BLaER1 (cell line): ENCODE results near the gene ATP8A1.

ENCODE experiments used
- H3K27ac ChIP-seq: shearing (Covaris generic); formaldehyde crosslinking; 2 replicates; pipeline ENCODE4 v1.8.1; 2022
- H3K27me3 ChIP-seq: shearing (Covaris generic); formaldehyde crosslinking; 2 replicates; pipeline ENCODE4 v1.8.1; 2022
- H3K36me3 ChIP-seq: shearing (Covaris generic); formaldehyde crosslinking; 2 replicates; pipeline ENCODE4 v1.8.1; 2022
- H3K4me1 ChIP-seq: shearing (Covaris generic); formaldehyde crosslinking; 2 replicates; pipeline ENCODE4 v1.8.1; 2022
- H3K4me2 ChIP-seq: shearing (Covaris generic); formaldehyde crosslinking; 2 replicates; pipeline ENCODE4 v1.8.1; 2022
- H3K4me3 ChIP-seq: shearing (Covaris generic); formaldehyde crosslinking; 2 replicates; pipeline ENCODE4 v1.8.1; 2022
- H3K9ac ChIP-seq: shearing (Covaris generic); formaldehyde crosslinking; 2 replicates; pipeline ENCODE4 v1.8.1; 2022
- H3K9me3 ChIP-seq: shearing (Covaris generic); formaldehyde crosslinking; 2 replicates; pipeline ENCODE4 v1.8.1; 2022
- H4K20me1 ChIP-seq: shearing (Covaris generic); formaldehyde crosslinking; 2 replicates; pipeline ENCODE4 v1.8.1; 2022
- Cebpa-rat ChIP-seq: shearing (Covaris generic); IDR thresholded peaks from 2 replicates; pipeline ENCODE4 v1.8.1; 2022

The ATP8A1 gene

DNA sequence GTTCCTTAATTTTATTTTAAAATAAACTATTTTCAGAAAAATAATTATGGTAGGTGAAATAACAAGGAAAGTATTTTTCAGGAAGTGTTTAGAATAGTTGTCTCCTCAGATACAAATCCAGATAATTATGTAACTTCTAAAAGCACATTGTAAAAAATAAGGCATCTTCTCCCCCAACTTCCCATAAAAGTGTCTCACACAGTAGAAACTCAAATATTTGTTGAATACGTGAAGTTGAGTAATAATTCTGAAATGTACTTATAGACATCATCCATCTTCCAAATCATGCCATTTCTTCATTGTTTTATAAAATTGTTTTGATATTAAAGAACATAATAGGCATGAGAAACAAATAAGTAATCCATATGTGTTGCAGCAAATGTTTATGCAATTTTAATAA is 241.6 kb downstream of the ATP8A1 start:
- Histone ChIP-seq H3K4me1 (no peaks in the 10 kb centered on the region), H3K9me3 (no peaks in the 10 kb centered on the region), H3K4me2 (no peak overlapping the region), H3K36me3 (peaks cover 53% of the 10 kb centered on the region), H3K27ac (no peak overlapping the region), H3K27me3 (no peaks in the 10 kb centered on the region), H4K20me1 (no peaks in the 10 kb centered on the region), H3K9ac (no peak overlapping the region), H3K4me3 (no peak overlapping the region)
- TF ChIP-seq Cebpa-rat = no peak

DNA sequence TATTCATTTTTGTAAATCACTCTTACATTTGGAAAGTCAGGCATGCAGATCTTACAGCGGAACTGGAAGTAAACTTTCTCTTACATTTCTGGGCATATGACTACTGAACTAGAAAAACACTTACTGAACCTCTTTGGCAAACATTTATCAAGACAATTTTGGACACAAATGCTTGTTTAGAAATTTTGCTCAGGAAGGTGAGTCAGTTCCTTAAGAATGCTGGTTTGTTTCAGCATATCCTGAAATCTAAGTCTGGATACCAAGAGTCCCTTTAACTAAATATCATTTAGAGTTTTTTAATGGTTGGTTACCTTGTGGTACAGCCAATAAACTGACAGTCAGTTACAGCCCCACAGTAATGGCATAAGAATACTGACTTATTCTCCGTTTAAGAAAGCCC is 244.7 kb downstream of the ATP8A1 start:
- Histone ChIP-seq H3K27ac (no peak overlapping the region), H3K4me3 (no peak overlapping the region), H3K4me2 (no peak overlapping the region), H3K9ac (no peak overlapping the region), H3K9me3 (no peaks in the 10 kb centered on the region), H3K4me1 (no peaks in the 10 kb centered on the region), H3K36me3 (peaks cover 30% of the 10 kb centered on the region), H3K27me3 (no peaks in the 10 kb centered on the region), H4K20me1 (no peaks in the 10 kb centered on the region)
- no peak for TF ChIP-seq Cebpa-rat

DNA sequence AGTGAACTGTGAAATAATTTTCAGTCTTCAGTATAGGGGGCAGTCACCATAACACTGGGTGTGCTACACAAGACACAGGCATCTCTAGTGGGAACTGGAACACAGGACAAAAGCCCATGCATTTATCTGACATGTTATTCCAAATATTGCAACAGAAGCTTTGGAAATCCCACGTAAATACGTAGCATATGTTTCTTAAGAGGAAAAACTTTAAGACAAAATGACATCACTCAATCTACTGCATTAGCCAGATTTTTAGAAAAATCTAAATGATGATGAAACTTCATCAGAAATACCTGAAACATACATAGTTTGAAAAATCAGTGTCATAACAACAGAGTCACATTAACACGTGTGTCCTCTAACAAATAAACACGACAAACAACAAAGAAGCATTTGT is 245.1 kb downstream of the ATP8A1 start:
- no peak overlapping the region for H3K9ac ChIP-seq
- H3K27ac ChIP-seq = no peak overlapping the region
- H3K36me3 ChIP-seq = peaks cover 30% of the 10 kb centered on the region
- H3K9me3 ChIP-seq = no peaks in the 10 kb centered on the region
- TF ChIP-seq Cebpa-rat = no peak
- H3K4me2 ChIP-seq = no peak overlapping the region
- no peaks in the 10 kb centered on the region for H3K4me1 ChIP-seq
- H3K27me3 ChIP-seq = no peaks in the 10 kb centered on the region
- H4K20me1 ChIP-seq = no peaks in the 10 kb centered on the region
- H3K4me3 ChIP-seq = no peak overlapping the region

DNA sequence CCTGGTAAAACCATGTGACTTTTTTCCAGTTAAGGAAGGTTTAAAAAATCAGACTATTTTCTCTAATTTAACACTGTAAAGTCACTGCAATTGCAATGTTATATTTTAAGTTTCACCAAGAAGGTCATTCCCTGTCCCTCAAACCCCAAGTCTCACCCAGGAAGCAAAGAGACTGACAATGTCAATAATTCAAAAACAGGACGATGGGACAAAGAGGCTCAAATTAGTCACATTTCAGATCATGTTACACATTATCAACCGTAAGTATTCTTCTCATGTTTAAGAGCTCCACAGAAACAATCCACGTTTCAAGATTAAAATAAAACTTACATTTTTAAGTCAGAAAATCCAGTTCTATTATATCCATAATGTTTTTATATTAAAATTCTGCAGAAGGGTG is 246.5 kb downstream of the ATP8A1 start:
- Histone ChIP-seq H3K36me3 (peaks cover 36% of the 10 kb centered on the region), H3K4me2 (no peak overlapping the region), H4K20me1 (no peaks in the 10 kb centered on the region), H3K9me3 (no peaks in the 10 kb centered on the region), H3K27me3 (no peaks in the 10 kb centered on the region), H3K9ac (no peak overlapping the region), H3K4me1 (no peaks in the 10 kb centered on the region), H3K4me3 (no peak overlapping the region), H3K27ac (no peak overlapping the region)
- TF ChIP-seq Cebpa-rat = no peak

DNA sequence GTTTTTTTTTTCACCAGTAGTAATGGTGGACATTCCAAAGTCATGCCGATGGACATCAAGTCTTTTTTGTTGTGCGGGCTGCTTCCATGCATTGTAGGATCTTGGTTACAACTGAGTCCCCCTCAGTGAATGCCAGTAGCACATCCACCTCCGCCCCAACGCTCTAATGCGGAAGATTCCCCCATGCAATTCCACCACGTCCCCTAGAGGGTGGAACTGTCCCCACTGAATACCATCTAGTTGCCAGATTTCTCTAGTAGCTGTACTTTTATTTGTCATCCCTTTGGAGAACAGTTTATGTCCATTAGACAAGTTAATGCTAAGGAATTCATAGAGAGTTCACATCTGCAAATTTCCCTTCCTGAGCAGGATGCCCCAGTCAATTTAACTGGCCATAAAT is 252.9 kb downstream of the ATP8A1 start:
- Histone ChIP-seq H3K4me2 (no peak overlapping the region), H3K9me3 (no peaks in the 10 kb centered on the region), H3K27ac (no peak overlapping the region), H3K27me3 (peaks cover 26% of the 10 kb centered on the region), H4K20me1 (peaks cover 24% of the 10 kb centered on the region), H3K36me3 (0 out of 2 replicates have a peak, but pooled peaks cover 6% of the 10 kb centered on the region), H3K9ac (no peak overlapping the region), H3K4me3 (no peak overlapping the region), H3K4me1 (no peaks in the 10 kb centered on the region)
- no peak for TF ChIP-seq Cebpa-rat

DNA sequence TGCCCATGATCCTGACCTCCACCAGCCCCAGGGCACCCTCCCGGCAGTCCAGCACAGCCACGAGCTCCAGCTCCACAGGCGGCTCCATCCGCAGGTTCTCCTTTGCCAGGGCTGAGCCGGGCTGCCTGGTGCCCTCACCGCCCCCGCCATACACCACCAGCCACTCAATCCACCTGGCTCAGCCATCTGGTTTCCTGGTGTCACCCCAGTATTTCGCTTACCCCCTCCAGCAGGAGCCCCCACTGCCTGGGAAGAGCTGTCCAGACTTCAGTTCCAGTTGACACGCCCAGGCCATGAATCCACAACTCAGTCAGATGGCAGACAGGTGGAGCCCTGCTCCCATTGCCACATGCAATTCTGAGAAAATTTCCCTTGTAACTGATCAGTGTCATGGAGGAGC is 255.7 kb downstream of the ATP8A1 start:
- no peak overlapping the region for H3K4me2 ChIP-seq
- H3K4me3 ChIP-seq = no peak overlapping the region
- 0 out of 2 replicates have a peak, but pooled peaks cover 2% of the 10 kb centered on the region for H3K36me3 ChIP-seq
- no peak overlapping the region for H3K9ac ChIP-seq
- TF ChIP-seq Cebpa-rat = no peak
- H3K27me3 ChIP-seq = peaks cover 54% of the 10 kb centered on the region
- peaks cover 21% of the 10 kb centered on the region for H3K4me1 ChIP-seq
- peaks cover 48% of the 10 kb centered on the region for H4K20me1 ChIP-seq
- no peak overlapping the region for H3K27ac ChIP-seq
- no peaks in the 10 kb centered on the region for H3K9me3 ChIP-seq

DNA sequence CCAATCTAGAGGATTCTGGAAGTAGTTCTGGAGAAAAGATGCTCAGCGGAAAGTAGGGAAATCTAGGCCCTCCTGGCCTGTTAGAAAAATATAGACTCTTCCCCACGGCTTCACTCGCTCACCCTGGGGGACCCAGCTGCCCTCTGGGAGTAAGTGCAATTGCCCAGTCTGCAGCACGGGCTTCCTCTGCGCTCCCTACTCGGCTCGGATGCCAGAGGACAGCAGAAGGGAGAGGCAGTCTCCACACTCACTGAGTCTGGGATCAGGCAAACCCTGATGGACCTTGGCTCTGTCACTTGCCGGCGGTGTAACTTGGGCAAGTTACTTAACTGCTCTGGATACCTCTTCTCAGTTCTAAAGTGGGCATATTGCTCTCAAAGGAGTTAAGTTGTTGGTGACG is 257.5 kb downstream of the ATP8A1 start:
- no peak for TF ChIP-seq Cebpa-rat
- Histone ChIP-seq H3K36me3 (no peaks in the 10 kb centered on the region), H3K9ac (no peak overlapping the region), H3K9me3 (no peaks in the 10 kb centered on the region), H3K27me3 (peaks cover 72% of the 10 kb centered on the region), H3K27ac (no peak overlapping the region), H4K20me1 (peaks cover 49% of the 10 kb centered on the region), H3K4me3 (no peak overlapping the region), H3K4me2 (no peak overlapping the region), H3K4me1 (peaks cover 21% of the 10 kb centered on the region)

DNA sequence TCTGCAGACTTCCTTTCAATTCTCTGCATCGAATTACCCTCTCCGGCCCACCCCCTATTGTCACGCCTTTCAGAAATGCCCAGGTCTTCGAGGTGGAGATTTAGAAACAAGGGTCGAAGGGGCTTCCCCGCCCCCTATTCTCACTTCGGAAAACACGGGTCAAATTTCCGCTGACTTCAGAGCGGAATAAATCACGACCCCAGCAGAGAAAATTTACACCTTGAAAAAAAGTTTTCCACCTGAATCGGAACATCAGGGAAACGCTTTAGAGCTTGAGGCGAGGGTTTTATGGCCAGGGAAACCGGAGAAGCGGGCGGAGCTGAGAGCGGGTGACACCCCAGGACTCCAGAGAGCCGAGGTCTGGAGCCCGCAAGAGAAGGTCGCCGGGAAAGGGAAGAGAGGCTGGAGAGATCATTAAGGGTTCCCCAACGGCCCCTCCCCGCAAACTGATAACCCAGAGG is 258.0 kb downstream of the ATP8A1 start:
- no peaks in the 10 kb centered on the region for H3K9me3 ChIP-seq
- peaks cover 49% of the 10 kb centered on the region for H4K20me1 ChIP-seq
- no peak overlapping the region for H3K27ac ChIP-seq
- H3K36me3 ChIP-seq = no peaks in the 10 kb centered on the region
- no peak for TF ChIP-seq Cebpa-rat
- H3K4me3 ChIP-seq = peak overlapping the region; percentile 71; the same call in 1 of the 2 replicates
- H3K27me3 ChIP-seq = peaks cover 73% of the 10 kb centered on the region
- H3K9ac ChIP-seq = no peak overlapping the region
- peaks cover 21% of the 10 kb centered on the region for H3K4me1 ChIP-seq
- H3K4me2 ChIP-seq = peak overlapping the region; percentile 92; the same call in 1 of the 2 replicates

DNA sequence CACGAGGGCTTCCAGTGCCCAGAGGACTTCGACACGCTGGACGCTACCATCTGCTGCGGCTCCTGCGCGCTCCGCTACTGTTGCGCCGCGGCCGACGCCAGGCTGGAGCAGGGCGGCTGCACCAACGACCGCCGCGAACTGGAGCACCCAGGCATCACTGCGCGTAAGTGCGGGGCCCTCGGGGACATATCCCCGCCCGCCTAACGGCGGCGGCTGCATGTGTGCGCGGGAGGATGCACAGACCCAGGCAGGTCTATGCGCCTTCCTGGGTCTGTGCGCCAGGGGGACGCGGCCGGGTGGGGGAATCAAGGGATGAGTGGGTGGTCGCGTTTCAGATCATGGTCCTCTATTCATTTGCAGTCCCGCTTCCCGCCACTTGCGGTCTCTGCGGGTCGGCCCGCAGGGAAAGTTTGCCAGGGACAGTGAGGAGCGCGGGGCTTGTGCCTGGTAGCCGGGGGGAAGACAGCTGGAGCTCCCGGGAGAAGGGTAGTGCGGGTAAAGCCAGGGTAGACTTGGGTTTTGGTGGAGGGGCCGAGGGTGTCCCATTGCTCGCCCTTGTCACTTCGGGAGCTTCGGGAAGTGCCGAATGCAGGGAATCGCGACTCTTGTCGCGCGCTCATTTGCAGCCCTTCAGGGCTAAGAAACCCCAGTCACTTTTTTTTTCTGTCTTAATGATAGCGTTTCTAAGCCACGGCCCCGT is 258.6 kb downstream of the ATP8A1 start:
- Histone ChIP-seq H3K27me3 (peaks cover 73% of the 10 kb centered on the region), H3K4me3 (peak overlapping the region; percentile 71), H3K9ac (no peak overlapping the region), H3K4me2 (peak overlapping the region; percentile 92), H3K27ac (no peak overlapping the region), H3K36me3 (no peaks in the 10 kb centered on the region), H3K9me3 (no peaks in the 10 kb centered on the region), H3K4me1 (peaks cover 21% of the 10 kb centered on the region), H4K20me1 (peaks cover 49% of the 10 kb centered on the region)
- TF ChIP-seq Cebpa-rat = no peak

DNA sequence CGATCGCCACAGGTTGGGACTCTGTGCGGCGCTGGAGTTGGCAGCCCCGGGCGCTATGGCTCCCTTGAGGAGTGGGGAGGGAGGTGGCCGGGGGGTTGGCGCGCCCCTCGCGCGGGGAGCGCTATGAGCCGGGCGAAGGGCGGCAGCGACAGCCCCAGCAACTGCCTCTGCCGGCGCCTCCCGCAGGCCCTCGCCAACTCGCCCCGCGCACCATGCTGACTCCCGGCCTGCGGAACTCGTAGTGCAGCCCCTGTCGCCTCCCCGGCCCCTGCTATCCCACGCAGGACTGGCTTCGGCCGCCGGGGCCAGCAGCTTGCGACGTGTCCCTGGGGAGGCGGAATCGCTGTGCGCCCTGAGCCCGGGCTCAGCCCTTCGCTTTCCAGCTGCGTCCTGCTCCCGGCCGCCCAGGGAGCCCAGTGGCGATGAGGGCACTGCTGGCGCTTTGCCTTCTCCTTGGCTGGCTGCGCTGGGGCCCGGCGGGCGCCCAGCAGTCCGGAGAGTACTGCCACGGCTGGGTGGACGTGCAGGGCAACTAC is 259.2 kb downstream of the ATP8A1 start:
- Histone ChIP-seq H3K27ac (no peak overlapping the region), H3K4me1 (peaks cover 21% of the 10 kb centered on the region), H3K27me3 (peaks cover 73% of the 10 kb centered on the region), H4K20me1 (peaks cover 49% of the 10 kb centered on the region), H3K4me2 (peak overlapping the region; percentile 92), H3K9me3 (no peaks in the 10 kb centered on the region), H3K36me3 (no peaks in the 10 kb centered on the region), H3K4me3 (peak overlapping the region; percentile 71), H3K9ac (peak overlapping the region; percentile 40; the same call in 1 of the 2 replicates)
- no peak for TF ChIP-seq Cebpa-rat
